NCI-H1092 treated with DMSO at 0.1 percent for 48 hours (cell line): Measurements from ENCODE around the gene ZNF740.
"Not testable (repeated sequence)": the region's sequence is repeated elsewhere in the genome, so short reads cannot be mapped to it uniquely, and the experiment has no call there.

ENCODE experiments used
- DNase-seq: peaks from one replicate; lab custom pipeline; 2025; lab: John Stamatoyannopoulos, UW

ZNF740 gene, protein sequence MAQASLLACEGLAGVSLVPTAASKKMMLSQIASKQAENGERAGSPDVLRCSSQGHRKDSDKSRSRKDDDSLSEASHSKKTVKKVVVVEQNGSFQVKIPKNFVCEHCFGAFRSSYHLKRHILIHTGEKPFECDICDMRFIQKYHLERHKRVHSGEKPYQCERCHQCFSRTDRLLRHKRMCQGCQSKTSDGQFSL

DNA sequence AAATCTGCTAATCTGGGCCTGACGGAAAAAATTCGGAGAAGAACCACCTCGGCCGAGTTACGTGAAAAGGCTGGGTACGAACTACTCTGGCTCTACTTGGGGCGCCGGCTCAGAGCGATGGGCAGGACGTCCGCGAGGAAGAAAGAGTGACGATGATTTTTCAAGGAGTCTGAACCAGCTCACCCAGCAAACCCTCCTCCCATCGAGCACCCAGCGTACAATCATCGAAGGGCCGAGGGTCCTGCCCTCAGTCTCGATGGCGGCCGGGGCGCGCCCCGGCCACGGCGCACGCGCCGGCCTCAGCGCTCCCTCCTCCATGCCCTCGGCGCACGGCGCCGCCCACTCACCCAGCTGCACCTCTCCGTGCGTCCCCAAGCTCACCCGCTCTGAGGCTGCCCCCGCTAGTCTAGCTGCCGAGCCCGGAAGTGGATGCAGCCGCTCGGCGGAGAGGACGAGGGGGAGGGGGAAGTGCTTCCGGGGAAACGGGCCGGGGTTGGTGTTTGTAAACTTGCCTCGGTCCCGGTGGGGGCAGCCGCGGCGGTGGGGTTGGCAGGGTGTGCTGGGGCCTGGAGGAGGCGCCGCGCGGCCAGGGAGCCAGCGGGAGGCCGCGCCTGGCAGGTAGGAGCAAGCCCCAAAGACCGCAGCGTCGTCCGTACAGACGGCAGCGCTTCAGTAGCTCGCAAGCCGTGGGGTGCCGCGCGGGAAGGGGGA lies at the start of gene ZNF740, which contains the start of gene CSAD:
TSS of gene ZNF740 (plus strand) at position 503 of the 711 bp plus-strand sequence. CDS start 1,262 bp downstream, outside the sequence.
TSS of gene CSAD (minus strand) at position 706 of the 711 bp plus-strand sequence. CDS start 7,455 bp downstream, outside the sequence.
- DNase-seq: peak; percentile 96

DNA sequence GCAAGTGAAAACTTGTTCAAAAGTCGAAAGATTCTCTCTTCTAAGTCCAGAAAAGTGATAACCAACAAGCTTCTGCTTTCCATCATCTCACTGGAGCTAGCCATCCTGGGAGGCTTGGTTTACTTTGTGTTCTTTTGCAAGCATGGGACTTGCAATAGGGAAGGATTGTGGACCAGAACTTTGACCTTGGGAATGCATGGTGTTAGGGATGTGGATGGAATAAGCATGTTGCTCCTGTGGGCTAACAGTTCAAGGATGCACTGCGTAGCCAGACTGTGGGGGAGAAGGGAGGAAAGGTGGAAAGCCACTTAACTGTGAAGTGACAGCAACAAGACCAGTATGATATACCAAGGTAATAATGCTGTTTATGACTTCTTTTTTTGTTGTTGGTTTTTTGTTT lies 48.7 kb upstream of the ZNF740 start:
- no peak for DNase-seq

- DNase-seq: no peak
These were observed 46.8 kb upstream of the ZNF740 start for GRCh38 chr12:53133722-53134121.

GRCh38 chr12:53143355-53143754 lies 37.2 kb upstream of the ZNF740 start:
- DNase-seq: no peak

DNA sequence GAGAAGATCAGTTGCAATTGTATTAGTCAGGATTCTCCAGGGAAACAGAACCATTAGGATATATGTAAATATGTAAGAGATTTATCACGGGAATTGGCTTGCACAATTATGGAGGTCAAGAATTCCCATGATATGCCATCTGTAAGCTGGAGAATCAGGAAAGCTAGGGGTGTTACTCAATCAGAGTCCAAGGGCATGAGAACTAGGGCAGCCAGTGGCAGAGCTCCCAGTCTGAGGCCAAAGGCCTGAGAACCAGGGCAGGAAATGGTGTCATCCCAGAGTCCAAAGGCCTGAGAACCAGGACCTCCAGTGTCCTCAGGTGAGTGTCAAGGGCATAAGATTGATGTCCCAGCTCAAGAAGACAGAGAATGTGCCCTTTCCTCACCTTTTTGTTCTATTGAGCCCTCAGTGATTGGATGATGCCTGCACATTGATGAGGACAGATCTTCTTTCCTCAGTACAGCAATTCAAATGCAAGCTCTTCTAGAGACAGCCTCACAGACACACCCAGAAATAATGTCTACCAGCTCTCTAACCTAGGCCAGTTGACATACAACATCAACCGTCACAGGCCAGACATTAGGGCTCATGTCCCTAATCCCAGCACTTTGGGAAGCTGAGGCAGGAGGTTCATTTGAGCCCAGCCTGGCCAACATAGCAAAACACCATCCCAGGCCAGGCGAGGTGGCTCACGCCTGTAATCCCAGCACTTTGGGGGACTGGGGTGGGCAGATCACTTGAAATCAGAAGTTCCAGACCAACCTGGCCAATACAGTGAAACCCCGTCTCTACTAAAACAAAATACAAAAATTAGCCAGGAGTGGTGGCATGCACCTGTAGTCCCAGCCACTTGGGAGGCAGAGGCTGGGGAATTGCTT lies 34.9 kb upstream of the ZNF740 start:
- DNase-seq: no peak

- no peak for DNase-seq
These were observed 33.3 kb upstream of the ZNF740 start for GRCh38 chr12:53147181-53147580.

DNA sequence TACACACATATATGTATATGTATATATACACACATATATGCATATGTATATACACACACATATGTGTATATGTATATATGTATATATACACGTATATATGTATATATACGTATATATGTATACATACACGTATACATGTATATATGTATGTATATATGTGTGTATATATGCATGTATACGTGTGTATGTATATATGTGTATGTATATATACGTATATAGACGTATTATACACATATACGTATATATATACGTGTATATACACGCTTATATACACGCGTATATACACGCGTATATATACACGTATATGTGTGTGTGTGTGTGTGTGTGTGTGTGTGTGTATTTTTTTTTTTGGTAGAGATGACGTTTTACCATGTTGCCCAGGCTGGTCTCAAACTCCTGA lies 32.9 kb upstream of the ZNF740 start:
- no peak for DNase-seq

DNA sequence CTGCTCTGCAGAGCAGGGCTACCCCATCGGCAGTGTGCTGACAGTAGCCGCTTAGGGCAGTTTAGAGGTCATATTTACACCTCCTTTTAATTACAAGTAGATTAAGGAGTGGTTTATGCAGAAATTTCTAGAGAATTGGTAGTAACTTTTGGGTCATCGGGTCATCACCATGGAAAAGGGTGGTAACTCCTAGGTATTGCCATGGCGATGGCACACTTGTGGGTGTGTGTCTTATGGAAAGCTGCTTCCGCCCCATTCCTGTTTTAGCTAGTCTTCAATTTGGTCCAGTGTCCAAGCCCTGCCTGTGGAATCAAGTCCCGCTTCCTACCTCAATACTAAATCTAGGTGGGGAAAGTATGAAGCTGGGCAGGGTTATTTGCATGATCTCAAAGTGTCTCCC lies 29.5 kb upstream of the ZNF740 start:
- no peak for DNase-seq

GRCh38 chr12:53152390-53152789 lies 28.1 kb upstream of the ZNF740 start:
- DNase-seq: no peak

DNA sequence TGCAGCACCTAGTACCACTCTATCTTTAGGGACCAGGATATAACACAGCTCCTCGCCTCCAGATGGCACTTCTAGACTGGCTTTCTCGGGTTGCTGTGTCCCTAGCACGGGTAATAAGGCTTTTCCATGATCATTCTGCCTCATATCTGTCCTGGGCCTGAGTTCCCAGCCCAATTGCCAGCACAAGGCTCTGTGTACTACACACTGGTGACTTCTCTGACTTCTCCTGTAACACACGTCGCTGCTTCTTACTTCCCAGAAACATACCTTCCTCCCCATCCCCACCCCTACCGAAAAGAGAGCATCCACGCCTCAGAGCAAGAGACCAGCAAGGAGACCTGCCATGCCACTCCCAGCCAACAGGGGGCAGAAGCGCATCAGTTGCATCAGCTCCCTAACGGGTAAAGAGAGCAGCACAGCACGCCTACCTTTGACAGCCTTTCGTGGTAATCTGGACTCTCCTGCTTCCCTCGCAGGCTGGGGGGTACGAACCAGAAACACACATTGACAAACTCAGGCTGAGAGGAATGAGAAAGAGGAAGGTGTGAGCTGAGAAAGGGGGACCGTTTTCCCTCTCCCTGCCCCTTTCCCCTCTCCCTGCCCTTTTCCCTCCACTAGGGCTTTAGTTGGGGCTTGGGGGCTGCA lies 21.2 kb upstream of the ZNF740 start:
- peak; percentile 72 for DNase-seq

DNA sequence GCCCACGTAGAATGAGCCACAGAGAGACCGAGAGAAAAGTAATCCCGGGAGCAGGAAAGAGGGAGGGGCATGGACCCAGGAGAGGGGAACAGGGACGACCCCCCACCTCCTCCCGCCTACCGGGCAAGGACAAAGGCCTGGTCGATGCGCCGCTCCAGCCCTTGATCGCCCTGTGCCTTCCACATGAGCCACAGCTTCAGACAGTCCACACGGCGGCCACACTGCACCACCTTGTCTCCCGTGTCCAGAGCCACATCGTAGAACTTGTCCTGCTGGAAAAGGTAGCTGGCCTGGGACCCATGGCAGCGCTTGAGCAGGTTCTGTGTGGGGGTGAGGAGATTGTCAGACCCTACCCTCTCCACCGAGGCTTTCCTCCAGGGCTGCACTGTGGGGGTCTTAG lies 20.5 kb upstream of the ZNF740 start:
- DNase-seq: no peak

DNA sequence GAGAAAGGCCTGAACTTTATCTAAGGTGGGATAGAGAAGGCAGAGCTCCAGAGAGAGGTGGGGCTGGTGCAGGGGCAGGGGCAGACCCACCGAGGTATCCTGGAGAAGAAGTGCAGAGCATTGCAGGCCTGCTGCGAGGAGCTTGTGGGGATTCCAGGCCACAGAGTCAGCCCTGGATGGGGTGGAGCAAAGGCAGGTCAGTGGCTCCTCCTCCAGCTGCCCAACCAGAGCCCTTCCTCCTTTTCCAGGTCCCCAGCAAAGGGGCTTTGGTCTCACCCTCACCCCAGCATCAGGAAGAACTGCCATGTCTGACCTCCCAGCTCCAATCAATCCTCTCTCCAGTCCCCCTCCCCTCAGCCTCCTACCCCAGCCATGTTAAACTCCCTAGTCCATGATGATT lies 19.8 kb upstream of the ZNF740 start:
- no peak for DNase-seq

GRCh38 chr12:53161119-53161911 lies 19.2 kb upstream of the ZNF740 start:
- no peak for DNase-seq

DNA sequence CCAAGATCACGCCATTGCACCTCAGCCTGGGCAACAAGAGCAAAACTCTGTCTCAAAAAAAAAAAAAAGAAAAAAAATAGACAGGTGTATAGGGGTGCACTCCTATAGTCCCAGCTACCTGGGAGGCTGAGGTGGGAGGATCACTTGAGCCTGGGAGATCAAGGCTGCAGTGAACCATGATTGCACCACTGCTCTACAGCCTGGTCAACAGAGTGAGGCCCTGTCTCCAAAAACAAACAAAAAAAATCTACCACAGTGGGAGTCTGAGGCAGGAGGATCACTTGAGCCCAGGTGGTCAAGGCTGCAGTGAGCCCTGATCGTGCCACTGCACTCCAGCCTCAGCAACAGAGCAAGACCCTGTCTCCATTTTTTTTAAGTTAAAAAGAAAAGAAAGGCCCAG lies 17.5 kb upstream of the ZNF740 start:
- not testable (repeated sequence) for DNase-seq

- no peak for DNase-seq
These were observed 13.7 kb upstream of the ZNF740 start for GRCh38 chr12:53166837-53167236.

DNA sequence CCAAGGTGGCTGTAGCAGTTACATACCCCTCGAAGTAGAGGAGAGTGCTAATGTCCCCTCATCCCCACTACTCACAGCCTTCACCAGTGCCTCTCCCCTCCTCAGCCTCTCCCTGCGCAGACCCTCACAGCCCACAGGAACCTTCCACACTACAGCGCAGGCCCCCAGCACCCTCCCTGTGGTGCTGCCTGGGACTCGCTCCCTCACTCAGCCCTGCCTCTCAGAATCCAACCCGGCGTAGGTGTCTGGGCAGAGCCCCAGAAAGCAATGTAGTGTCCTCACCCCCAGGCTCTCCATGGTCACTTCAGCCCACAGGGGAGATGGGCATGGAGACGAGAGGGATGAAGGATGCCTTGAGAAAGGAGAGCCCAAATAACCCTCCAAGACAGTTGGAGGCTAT lies 10.9 kb upstream of the ZNF740 start:
- DNase-seq: no peak

GRCh38 chr12:53170215-53170614 lies 10.3 kb upstream of the ZNF740 start:
- DNase-seq: no peak

- no peak for DNase-seq
These were observed 9.4 kb upstream of the ZNF740 start for GRCh38 chr12:53170876-53171724.

- peak; percentile 20 for DNase-seq
These were observed 8.7 kb upstream of the ZNF740 start for GRCh38 chr12:53171725-53172329.

DNA sequence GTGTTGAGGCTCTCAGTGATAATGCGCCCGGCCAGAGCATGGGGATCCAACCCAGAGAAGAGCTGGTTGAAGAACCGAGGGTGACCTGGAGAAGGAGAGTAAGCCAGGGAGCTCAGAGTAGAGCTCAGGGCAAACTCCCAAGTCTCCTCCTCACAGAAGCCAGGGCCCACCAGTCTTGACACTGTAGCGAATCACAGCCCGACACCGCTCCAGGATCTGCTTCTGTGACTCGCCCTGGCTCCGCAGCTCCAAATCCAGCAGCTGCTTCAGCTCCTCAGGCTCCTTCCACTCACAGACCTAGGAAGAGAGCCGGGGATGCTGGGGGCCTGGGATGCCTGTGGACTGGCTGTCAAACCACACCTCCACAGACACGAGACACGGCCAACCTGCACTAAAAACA lies 8.2 kb upstream of the ZNF740 start:
- DNase-seq: no peak
